Measurements from ENCODE around the gene PLEKHM3. TPM values are rescaled to one million over a fixed set of nuclear protein-coding genes. Genes with fewer than 3 reads are reported as not detected.

PLEKHM3 gene
- total RNA-seq, 4 donors from 2014 or later = 5.6 to 8.8 (median 6.8) TPM

- intact Hi-C loops (cut with DNase I; ENCODE audit: low total_unique reads) (no loop called here), in situ Hi-C loops (cut with MboI; ENCODE audit: low sequenced_read_pairs in 4 of 4) (no loop called here)
- Histone ChIP-seq H3K36me3 (no peaks in the 10 kb centered on the region), H3K9me3 (no peaks in the 10 kb centered on the region), H3K27ac (no peak overlapping the region), H3K27me3 (no peaks in the 10 kb centered on the region), H3K4me3 (no peak overlapping the region), H3K4me1 (no peaks in the 10 kb centered on the region)
- TF ChIP-seq, protein P1, sequence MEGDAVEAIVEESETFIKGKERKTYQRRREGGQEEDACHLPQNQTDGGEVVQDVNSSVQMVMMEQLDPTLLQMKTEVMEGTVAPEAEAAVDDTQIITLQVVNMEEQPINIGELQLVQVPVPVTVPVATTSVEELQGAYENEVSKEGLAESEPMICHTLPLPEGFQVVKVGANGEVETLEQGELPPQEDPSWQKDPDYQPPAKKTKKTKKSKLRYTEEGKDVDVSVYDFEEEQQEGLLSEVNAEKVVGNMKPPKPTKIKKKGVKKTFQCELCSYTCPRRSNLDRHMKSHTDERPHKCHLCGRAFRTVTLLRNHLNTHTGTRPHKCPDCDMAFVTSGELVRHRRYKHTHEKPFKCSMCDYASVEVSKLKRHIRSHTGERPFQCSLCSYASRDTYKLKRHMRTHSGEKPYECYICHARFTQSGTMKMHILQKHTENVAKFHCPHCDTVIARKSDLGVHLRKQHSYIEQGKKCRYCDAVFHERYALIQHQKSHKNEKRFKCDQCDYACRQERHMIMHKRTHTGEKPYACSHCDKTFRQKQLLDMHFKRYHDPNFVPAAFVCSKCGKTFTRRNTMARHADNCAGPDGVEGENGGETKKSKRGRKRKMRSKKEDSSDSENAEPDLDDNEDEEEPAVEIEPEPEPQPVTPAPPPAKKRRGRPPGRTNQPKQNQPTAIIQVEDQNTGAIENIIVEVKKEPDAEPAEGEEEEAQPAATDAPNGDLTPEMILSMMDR (IDR thresholded peaks at IDR 0.05 in 4 of 5, conservative IDR thresholded peaks at IDR 0.05 in 1 of 5) = no peak
- no peak for TF ChIP-seq POLR2A (IDR thresholded peaks at IDR 0.05)
- ATAC-seq (no peak), DNase-seq (no peak)
Measured at GRCh38 chr2:207782238-207783030, 242.9 kb downstream of the PLEKHM3 start.

- no peaks in the 10 kb centered on the region for H3K4me1 ChIP-seq
- ATAC-seq (no peak), DNase-seq (no peak)
- H3K4me3 ChIP-seq = no peak overlapping the region
- intact Hi-C loops (cut with DNase I; ENCODE audit: low total_unique reads) (no loop called here), in situ Hi-C loops (cut with MboI; ENCODE audit: low sequenced_read_pairs in 4 of 4) (no loop called here)
- H3K36me3 ChIP-seq = no peaks in the 10 kb centered on the region
- TF ChIP-seq, protein P1 (IDR thresholded peaks at IDR 0.05 in 4 of 5, conservative IDR thresholded peaks at IDR 0.05 in 1 of 5) = no peak
- no peak for TF ChIP-seq POLR2A (IDR thresholded peaks at IDR 0.05)
- no peaks in the 10 kb centered on the region for H3K27me3 ChIP-seq
- H3K27ac ChIP-seq = no peak overlapping the region
- no peaks in the 10 kb centered on the region for H3K9me3 ChIP-seq
Measured at GRCh38 chr2:207779523-207779922, 245.8 kb downstream of the PLEKHM3 start.

GRCh38 chr2:207778298-207778882 lies 246.9 kb downstream of the PLEKHM3 start:
- ATAC-seq (no peak), DNase-seq (no peak)
- in situ Hi-C loops (cut with MboI; ENCODE audit: low sequenced_read_pairs in 4 of 4) = no loop called here
- no peaks in the 10 kb centered on the region for H3K27me3 ChIP-seq
- intact Hi-C loops (cut with DNase I; ENCODE audit: low total_unique reads) = no loop called here
- H3K4me3 ChIP-seq = no peak overlapping the region
- TF ChIP-seq, protein P1 (IDR thresholded peaks at IDR 0.05 in 4 of 5, conservative IDR thresholded peaks at IDR 0.05 in 1 of 5) = no peak
- no peak for TF ChIP-seq POLR2A (IDR thresholded peaks at IDR 0.05)
- H3K9me3 ChIP-seq = no peaks in the 10 kb centered on the region
- no peak overlapping the region for H3K27ac ChIP-seq
- no peaks in the 10 kb centered on the region for H3K36me3 ChIP-seq
- no peaks in the 10 kb centered on the region for H3K4me1 ChIP-seq

DNA sequence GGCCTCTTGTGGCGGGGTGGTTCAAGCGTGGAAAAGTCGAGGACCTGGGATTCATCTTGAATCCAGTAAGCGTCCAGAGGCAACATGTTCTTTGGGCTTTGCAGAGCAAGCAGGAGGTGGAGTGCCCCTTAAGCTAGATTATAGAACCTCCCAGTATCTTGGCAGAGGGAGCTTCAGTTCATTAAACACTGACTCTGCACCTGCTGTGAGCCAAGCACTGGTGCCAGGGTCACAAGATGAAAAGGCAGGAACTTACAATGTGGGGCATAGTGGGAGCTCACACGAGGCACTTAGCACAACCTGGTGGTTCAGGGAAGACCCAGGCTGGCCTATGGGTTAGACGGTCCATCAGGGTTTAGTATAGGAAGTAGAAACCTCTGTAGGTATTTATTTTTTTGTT lies 248.2 kb downstream of the PLEKHM3 start:
- intact Hi-C loops (cut with DNase I; ENCODE audit: low total_unique reads) = no loop called here
- TF ChIP-seq POLR2A (IDR thresholded peaks at IDR 0.05) = no peak
- TF ChIP-seq, protein P1 (IDR thresholded peaks at IDR 0.05 in 4 of 5, conservative IDR thresholded peaks at IDR 0.05 in 1 of 5) = no peak
- ATAC-seq (no peak), DNase-seq (no peak)
- in situ Hi-C loops (cut with MboI; ENCODE audit: low sequenced_read_pairs in 4 of 4) = no loop called here
- H3K9me3 ChIP-seq = no peaks in the 10 kb centered on the region
- no peaks in the 10 kb centered on the region for H3K4me1 ChIP-seq
- no peaks in the 10 kb centered on the region for H3K36me3 ChIP-seq
- H3K27ac ChIP-seq = no peak overlapping the region
- H3K27me3 ChIP-seq = no peaks in the 10 kb centered on the region
- H3K4me3 ChIP-seq = no peak overlapping the region

All from gastrocnemius medialis (tissue), 4 donors.